Measurements from ENCODE around the gene GCNT1.
"Not testable (repeated sequence)": the region's sequence is repeated elsewhere in the genome, so short reads cannot be mapped to it uniquely, and the experiment has no call there.

Gene GCNT1

GRCh38 chr9:76516871-76517270 is 57.9 kb downstream of the GCNT1 start:
- Histone ChIP-seq H3K27me3 (ENCODE audit: control insufficient read depth, low read length) (no peaks in the 10 kb centered on the region), H3K9me2 (replicated peaks; ENCODE audit: control insufficient read depth, low read length) (no peaks in the 10 kb centered on the region), H4K20me1 (ENCODE audit: control insufficient read depth, insufficient read depth, low read depth, low read length) (no peaks in the 10 kb centered on the region), H3K27ac (ENCODE audit: low read depth, low read length) (no peak overlapping the region), H3K36me3 (ENCODE audit: control insufficient read depth, low read length) (no peaks in the 10 kb centered on the region), H3K9me3 (ENCODE audit: control insufficient read depth, insufficient read depth, low read length) (no peaks in the 10 kb centered on the region), H3K4me2 (ENCODE audit: low read length) (no peak overlapping the region), H3K4me1 (ENCODE audit: control insufficient read depth, low read length) (peaks cover 11% of the 10 kb centered on the region), H3K79me2 (ENCODE audit: control insufficient read depth, low read length) (no peaks in the 10 kb centered on the region), H3K4me3 (ENCODE audit: low read length) (no peak overlapping the region), H3F3A (ENCODE audit: control insufficient read depth, insufficient read depth) (no peaks in the 10 kb centered on the region)
- TF ChIP-seq EZH2phosphoT487 (IDR thresholded peaks at IDR 0.05; ENCODE audit: borderline replicate concordance, low read length): no peak
- TF ChIP-seq, protein P1, sequence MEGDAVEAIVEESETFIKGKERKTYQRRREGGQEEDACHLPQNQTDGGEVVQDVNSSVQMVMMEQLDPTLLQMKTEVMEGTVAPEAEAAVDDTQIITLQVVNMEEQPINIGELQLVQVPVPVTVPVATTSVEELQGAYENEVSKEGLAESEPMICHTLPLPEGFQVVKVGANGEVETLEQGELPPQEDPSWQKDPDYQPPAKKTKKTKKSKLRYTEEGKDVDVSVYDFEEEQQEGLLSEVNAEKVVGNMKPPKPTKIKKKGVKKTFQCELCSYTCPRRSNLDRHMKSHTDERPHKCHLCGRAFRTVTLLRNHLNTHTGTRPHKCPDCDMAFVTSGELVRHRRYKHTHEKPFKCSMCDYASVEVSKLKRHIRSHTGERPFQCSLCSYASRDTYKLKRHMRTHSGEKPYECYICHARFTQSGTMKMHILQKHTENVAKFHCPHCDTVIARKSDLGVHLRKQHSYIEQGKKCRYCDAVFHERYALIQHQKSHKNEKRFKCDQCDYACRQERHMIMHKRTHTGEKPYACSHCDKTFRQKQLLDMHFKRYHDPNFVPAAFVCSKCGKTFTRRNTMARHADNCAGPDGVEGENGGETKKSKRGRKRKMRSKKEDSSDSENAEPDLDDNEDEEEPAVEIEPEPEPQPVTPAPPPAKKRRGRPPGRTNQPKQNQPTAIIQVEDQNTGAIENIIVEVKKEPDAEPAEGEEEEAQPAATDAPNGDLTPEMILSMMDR (IDR thresholded peaks at IDR 0.05; ENCODE audit: low read depth, low read length, poor library complexity, severe bottlenecking): no peak

GRCh38 chr9:76519075-76519835 is 60.3 kb downstream of the GCNT1 start:
- H3K36me3 ChIP-seq (ENCODE audit: control insufficient read depth, low read length): no peaks in the 10 kb centered on the region
- no peak overlapping the region for H3K27ac ChIP-seq (ENCODE audit: low read depth, low read length)
- H3K27me3 ChIP-seq (ENCODE audit: control insufficient read depth, low read length): no peaks in the 10 kb centered on the region
- no peaks in the 10 kb centered on the region for H3K79me2 ChIP-seq (ENCODE audit: control insufficient read depth, low read length)
- H3K9me2 ChIP-seq (replicated peaks; ENCODE audit: control insufficient read depth, low read length): no peaks in the 10 kb centered on the region
- H3K4me2 ChIP-seq (ENCODE audit: low read length): no peak overlapping the region
- no peaks in the 10 kb centered on the region for H3K9me3 ChIP-seq (ENCODE audit: control insufficient read depth, insufficient read depth, low read length)
- TF ChIP-seq EZH2phosphoT487 (IDR thresholded peaks at IDR 0.05; ENCODE audit: borderline replicate concordance, low read length): no peak
- H3K4me3 ChIP-seq (ENCODE audit: low read length): no peak overlapping the region
- peaks cover 18% of the 10 kb centered on the region for H3K4me1 ChIP-seq (ENCODE audit: control insufficient read depth, low read length)
- no peaks in the 10 kb centered on the region for H4K20me1 ChIP-seq (ENCODE audit: control insufficient read depth, insufficient read depth, low read depth, low read length)
- no peaks in the 10 kb centered on the region for H3F3A ChIP-seq (ENCODE audit: control insufficient read depth, insufficient read depth)

GRCh38 chr9:76521244-76521681 is 62.3 kb downstream of the GCNT1 start:
- Histone ChIP-seq H4K20me1 (ENCODE audit: control insufficient read depth, insufficient read depth, low read depth, low read length) (no peaks in the 10 kb centered on the region), H3K79me2 (ENCODE audit: control insufficient read depth, low read length) (no peaks in the 10 kb centered on the region), H3F3A (ENCODE audit: control insufficient read depth, insufficient read depth) (no peaks in the 10 kb centered on the region), H3K9me3 (ENCODE audit: control insufficient read depth, insufficient read depth, low read length) (no peaks in the 10 kb centered on the region), H3K36me3 (ENCODE audit: control insufficient read depth, low read length) (no peaks in the 10 kb centered on the region), H3K27me3 (ENCODE audit: control insufficient read depth, low read length) (no peaks in the 10 kb centered on the region), H3K4me3 (ENCODE audit: low read length) (no peak overlapping the region), H3K4me2 (ENCODE audit: low read length) (no peak overlapping the region), H3K27ac (ENCODE audit: low read depth, low read length) (no peak overlapping the region), H3K9me2 (replicated peaks; ENCODE audit: control insufficient read depth, low read length) (no peaks in the 10 kb centered on the region), H3K4me1 (ENCODE audit: control insufficient read depth, low read length) (peaks cover 33% of the 10 kb centered on the region)
- TF ChIP-seq, protein P1 (IDR thresholded peaks at IDR 0.05; ENCODE audit: low read depth, low read length, poor library complexity, severe bottlenecking): no peak

DNA sequence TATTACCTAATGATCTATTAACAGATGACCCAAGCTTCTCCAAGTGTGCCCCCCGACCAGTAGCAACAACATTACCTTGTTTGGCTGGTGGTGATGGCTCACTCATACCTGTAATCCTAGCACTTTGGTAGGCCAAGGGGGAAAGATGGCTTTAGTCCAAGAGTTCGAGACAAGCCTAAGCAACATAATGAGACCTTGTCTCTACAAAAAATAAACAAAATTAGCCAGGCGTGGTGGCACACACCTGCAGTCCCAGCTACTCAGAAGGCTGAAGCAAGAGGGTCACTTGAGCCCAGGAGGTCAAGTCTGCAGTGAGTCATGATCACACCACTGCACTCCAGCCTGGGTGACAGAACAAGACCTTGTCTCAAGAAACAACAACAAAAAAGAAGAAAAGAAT is 62.9 kb downstream of the GCNT1 start:
- H3K4me1 ChIP-seq (ENCODE audit: control insufficient read depth, low read length): peaks cover 27% of the 10 kb centered on the region
- no peak overlapping the region for H3K4me3 ChIP-seq (ENCODE audit: low read length)
- no peaks in the 10 kb centered on the region for H3F3A ChIP-seq (ENCODE audit: control insufficient read depth, insufficient read depth)
- 0 out of 2 replicates have a peak overlapping the region, but pooled peaks have one; percentile 13 for H3K4me2 ChIP-seq (ENCODE audit: low read length)
- H3K9me2 ChIP-seq (replicated peaks; ENCODE audit: control insufficient read depth, low read length): no peaks in the 10 kb centered on the region
- no peak overlapping the region for H3K27ac ChIP-seq (ENCODE audit: low read depth, low read length)
- no peak for TF ChIP-seq EZH2phosphoT487 (IDR thresholded peaks at IDR 0.05; ENCODE audit: borderline replicate concordance, low read length)
- TF ChIP-seq, protein P1 (IDR thresholded peaks at IDR 0.05; ENCODE audit: low read depth, low read length, poor library complexity, severe bottlenecking): no peak
- no peaks in the 10 kb centered on the region for H3K36me3 ChIP-seq (ENCODE audit: control insufficient read depth, low read length)
- H3K9me3 ChIP-seq (ENCODE audit: control insufficient read depth, insufficient read depth, low read length): no peaks in the 10 kb centered on the region
- H3K27me3 ChIP-seq (ENCODE audit: control insufficient read depth, low read length): no peaks in the 10 kb centered on the region
- no peaks in the 10 kb centered on the region for H3K79me2 ChIP-seq (ENCODE audit: control insufficient read depth, low read length)
- no peaks in the 10 kb centered on the region for H4K20me1 ChIP-seq (ENCODE audit: control insufficient read depth, insufficient read depth, low read depth, low read length)

- not testable (repeated sequence) for H3K36me3 ChIP-seq (ENCODE audit: control insufficient read depth, low read length); H3K4me3 ChIP-seq (ENCODE audit: low read length); H3K27me3 ChIP-seq (ENCODE audit: control insufficient read depth, low read length); H3K27ac ChIP-seq (ENCODE audit: low read depth, low read length); H3K79me2 ChIP-seq (ENCODE audit: control insufficient read depth, low read length); H3K9me3 ChIP-seq (ENCODE audit: control insufficient read depth, insufficient read depth, low read length); H3F3A ChIP-seq (ENCODE audit: control insufficient read depth, insufficient read depth); H4K20me1 ChIP-seq (ENCODE audit: control insufficient read depth, insufficient read depth, low read depth, low read length); H3K9me2 ChIP-seq (replicated peaks; ENCODE audit: control insufficient read depth, low read length); H3K4me2 ChIP-seq (ENCODE audit: low read length)
- peaks cover 27% of the 10 kb centered on the region for H3K4me1 ChIP-seq (ENCODE audit: control insufficient read depth, low read length)
Observed at GRCh38 chr9:76523617-76524200, 64.7 kb downstream of the GCNT1 start.

All from DOHH2 (cell line).